ENCODE results near the gene CCDC80. TPM values are rescaled to one million over a fixed set of nuclear protein-coding genes. Genes with fewer than 3 reads are reported as not detected.
A peak's percentile ranks its signal among the peaks of the same experiment; 100 is the strongest.

CCDC80 gene
- total and polyA plus RNA-seq, 2 of the 4 experiments (the other 2 are of a cell fraction), result 387 to 418 TPM

DNA sequence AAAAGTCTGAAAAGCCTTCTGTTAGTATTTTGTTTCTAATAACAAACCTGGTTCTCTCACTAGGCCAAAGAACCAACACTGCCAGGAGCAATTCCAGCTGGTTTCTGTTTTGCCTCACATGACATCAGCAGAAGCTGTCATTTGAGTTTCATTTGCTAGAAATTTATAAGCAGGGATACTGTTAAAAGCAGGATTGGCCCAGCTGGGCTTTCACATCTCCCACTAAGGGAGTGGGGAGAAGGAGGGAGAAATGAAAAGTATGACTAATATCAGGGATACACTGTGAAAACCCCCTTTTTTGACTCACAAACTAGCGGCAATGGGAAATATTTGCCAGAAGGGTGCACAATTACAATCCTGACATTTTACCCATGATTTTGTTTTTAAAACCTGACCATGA, 5.3 kb downstream of the CCDC80 start:
- Histone ChIP-seq H2BK20ac (ENCODE audit: low read depth, low read length) (peak overlapping the region; percentile 62; the same call in 1 of the 2 replicates), H2AK5ac (ENCODE audit: low read depth, low read length) (no peak overlapping the region), H4K91ac (ENCODE audit: insufficient read depth, low read depth, low read length) (peak overlapping the region; percentile 12; the same call in 1 of the 2 replicates), H3K56ac (ENCODE audit: extremely low read depth, insufficient read depth, low read length) (peak overlapping the region; percentile 29; the same call in 1 of the 2 replicates), H3K4me2 (ENCODE audit: low read depth, low read length) (peak overlapping the region; percentile 97), H3K4me1 (ENCODE audit: control insufficient read depth, insufficient read depth, low read length) (peaks cover 31% of the 10 kb centered on the region), H3K23ac (ENCODE audit: low read depth, low read length) (peak overlapping the region; percentile 50; the same call in 1 of the 2 replicates), H4K20me1 (ENCODE audit: insufficient read depth, low read length) (peaks cover 6% of the 10 kb centered on the region; the same call in 1 of the 2 replicates), H3K18ac (ENCODE audit: low read depth, low read length) (peak overlapping the region; percentile 71; the same call in 1 of the 2 replicates), H3K79me1 (ENCODE audit: low read depth in 1 of 2, low read length in 2 of 2) (peaks cover 29 to 68% of the 10 kb centered on the region in 2 experiments), H4K5ac (ENCODE audit: low read depth, low read length) (peak overlapping the region; percentile 39), H3K27ac (ENCODE audit: insufficient read depth, low read length) (peak overlapping the region; percentile 82; the same call in 1 of the 2 replicates), H4K8ac (ENCODE audit: low read depth in 2 of 2, low read length in 2 of 2) (peak overlapping the region in 1 of 2 experiments; percentile 61; a peak in 1 of 4 replicates), H2BK5ac (ENCODE audit: low read depth, low read length, poor library complexity, severe bottlenecking) (peak overlapping the region; percentile 97), H2BK120ac (ENCODE audit: low read depth, low read length) (peak overlapping the region; percentile 45), H2BK15ac (ENCODE audit: low read depth, low read length) (no peak overlapping the region), H3K4me3 (ENCODE audit: insufficient read depth, low read depth, low read length) (peak overlapping the region; percentile 62; the same call in 1 of the 2 replicates), H3K9me1 (ENCODE audit: insufficient read depth, low read length) (peaks cover 22% of the 10 kb centered on the region), H2AFZ (replicated peaks; ENCODE audit: low read length, poor library complexity) (no peak overlapping the region), H3K14ac (replicated peaks; ENCODE audit: low read depth, low read length) (peak overlapping the region; percentile 23; the same call in 1 of the 2 replicates), H3K4ac (ENCODE audit: low read depth, low read length) (peak overlapping the region; percentile 66; the same call in 1 of the 2 replicates), H2AK9ac (replicated peaks; ENCODE audit: low read depth, low read length, poor library complexity) (no peak overlapping the region), H3K36me3 (ENCODE audit: control insufficient read depth, insufficient read depth, low read length) (peaks cover 10% of the 10 kb centered on the region), H3K9me3 (ENCODE audit: control insufficient read depth, insufficient read depth, low read length) (no peaks in the 10 kb centered on the region), H3K9ac (ENCODE audit: low read depth, low read length) (no peak overlapping the region), H3K27me3 (ENCODE audit: control insufficient read depth, insufficient read depth, low read length) (no peaks in the 10 kb centered on the region)
- CTCF ChIA-PET, result interaction anchor here (0.6 to 3.5 kb wide), 6 partner anchors 12 to 344 kb away, joined by 3 to 15 read pairs (median 4); partner anchors contain the start of genes ATG3 and SLC35A5
- intact Hi-C loops (cut with micrococcal nuclease), result no loop called here
- DNase-seq, result peak; percentile 97
- BruUV-seq (replicated peaks), result no TSS peak
- in situ Hi-C loops (cut with MboI; ENCODE audit: low sequenced_read_pairs), result loop anchor here (25.0 kb wide), 1 partner anchor 652 kb away; no protein-coding TSS in a partner anchor
- dilution Hi-C loops (cut with HindIII; ENCODE audit: low sequenced_read_pairs, unreplicated experiment), result no loop called here
- no CpG with 5 or more reads among the region's 1 CpG for WGBS, 2 experiments (ENCODE audit: extremely low coverage in 2 of 2, insufficient read length in 1 of 2)
- peak; percentile 63 for ATAC-seq (ENCODE audit: low read depth)
- POLR2A ChIA-PET (ENCODE audit: unreplicated experiment), result interaction anchor here (0.5 to 0.6 kb wide), 2 partner anchors 34 to 981 kb away, joined by 3 to 5 read pairs; no protein-coding TSS in a partner anchor
- TF ChIP-seq RCOR1 (IDR thresholded peaks at IDR 0.05; ENCODE audit: insufficient replicate concordance, low read length) (no peak), MXI1 (IDR thresholded peaks at IDR 0.05; ENCODE audit: borderline replicate concordance, low read depth, low read length) (peak; percentile 53; the same call in 1 of the 2 replicates), POLR2A (IDR thresholded peaks at IDR 0.05; ENCODE audit: low read depth, low read length) (peak; percentile 28; the same call in 1 of the 2 replicates), FOS (IDR thresholded peaks at IDR 0.05; ENCODE audit: low read depth, low read length) (peak; percentile 61), RFX5 (IDR thresholded peaks at IDR 0.05; ENCODE audit: low read depth, low read length) (no peak), MAZ (IDR thresholded peaks at IDR 0.05; ENCODE audit: borderline replicate concordance, low read depth, low read length) (peak; percentile 28; the same call in 1 of the 2 replicates), SMC3 (IDR thresholded peaks at IDR 0.05; ENCODE audit: low read depth, low read length) (0 out of 2 replicates have a peak, but pooled peaks have one; percentile 4), MAFK (IDR thresholded peaks at IDR 0.05; ENCODE audit: low read depth, low read length) (no peak)
- TF ChIP-seq, protein P1, sequence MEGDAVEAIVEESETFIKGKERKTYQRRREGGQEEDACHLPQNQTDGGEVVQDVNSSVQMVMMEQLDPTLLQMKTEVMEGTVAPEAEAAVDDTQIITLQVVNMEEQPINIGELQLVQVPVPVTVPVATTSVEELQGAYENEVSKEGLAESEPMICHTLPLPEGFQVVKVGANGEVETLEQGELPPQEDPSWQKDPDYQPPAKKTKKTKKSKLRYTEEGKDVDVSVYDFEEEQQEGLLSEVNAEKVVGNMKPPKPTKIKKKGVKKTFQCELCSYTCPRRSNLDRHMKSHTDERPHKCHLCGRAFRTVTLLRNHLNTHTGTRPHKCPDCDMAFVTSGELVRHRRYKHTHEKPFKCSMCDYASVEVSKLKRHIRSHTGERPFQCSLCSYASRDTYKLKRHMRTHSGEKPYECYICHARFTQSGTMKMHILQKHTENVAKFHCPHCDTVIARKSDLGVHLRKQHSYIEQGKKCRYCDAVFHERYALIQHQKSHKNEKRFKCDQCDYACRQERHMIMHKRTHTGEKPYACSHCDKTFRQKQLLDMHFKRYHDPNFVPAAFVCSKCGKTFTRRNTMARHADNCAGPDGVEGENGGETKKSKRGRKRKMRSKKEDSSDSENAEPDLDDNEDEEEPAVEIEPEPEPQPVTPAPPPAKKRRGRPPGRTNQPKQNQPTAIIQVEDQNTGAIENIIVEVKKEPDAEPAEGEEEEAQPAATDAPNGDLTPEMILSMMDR (conservative IDR thresholded peaks at IDR 0.05; ENCODE audit: low read depth, low read length), result peak; percentile 30
- TF ChIP-seq, protein P2, sequence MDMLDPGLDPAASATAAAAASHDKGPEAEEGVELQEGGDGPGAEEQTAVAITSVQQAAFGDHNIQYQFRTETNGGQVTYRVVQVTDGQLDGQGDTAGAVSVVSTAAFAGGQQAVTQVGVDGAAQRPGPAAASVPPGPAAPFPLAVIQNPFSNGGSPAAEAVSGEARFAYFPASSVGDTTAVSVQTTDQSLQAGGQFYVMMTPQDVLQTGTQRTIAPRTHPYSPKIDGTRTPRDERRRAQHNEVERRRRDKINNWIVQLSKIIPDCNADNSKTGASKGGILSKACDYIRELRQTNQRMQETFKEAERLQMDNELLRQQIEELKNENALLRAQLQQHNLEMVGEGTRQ (IDR thresholded peaks at IDR 0.05; ENCODE audit: low read depth, low read length), result peak; percentile 64
- TF ChIP-seq, protein P3, sequence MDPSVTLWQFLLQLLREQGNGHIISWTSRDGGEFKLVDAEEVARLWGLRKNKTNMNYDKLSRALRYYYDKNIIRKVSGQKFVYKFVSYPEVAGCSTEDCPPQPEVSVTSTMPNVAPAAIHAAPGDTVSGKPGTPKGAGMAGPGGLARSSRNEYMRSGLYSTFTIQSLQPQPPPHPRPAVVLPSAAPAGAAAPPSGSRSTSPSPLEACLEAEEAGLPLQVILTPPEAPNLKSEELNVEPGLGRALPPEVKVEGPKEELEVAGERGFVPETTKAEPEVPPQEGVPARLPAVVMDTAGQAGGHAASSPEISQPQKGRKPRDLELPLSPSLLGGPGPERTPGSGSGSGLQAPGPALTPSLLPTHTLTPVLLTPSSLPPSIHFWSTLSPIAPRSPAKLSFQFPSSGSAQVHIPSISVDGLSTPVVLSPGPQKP (IDR thresholded peaks at IDR 0.05; ENCODE audit: borderline replicate concordance, low read depth, low read length), result no peak

Data from IMR-90 (cell line).